CD8-positive, alpha-beta memory T cell (primary cell): ENCODE data around the gene FBXW12. TPM values are rescaled to one million over a fixed set of nuclear protein-coding genes. Genes with fewer than 3 reads are reported as not detected.

Experiments
- CTCF ChIA-PET: fragments of 350-600 bp; sonication (Branson Sonifier 250); formaldehyde crosslinking; loops from one replicate; lab custom pipeline; 2021; ENCODE audit warnings: antibody characterized with exemption; lab: Charles Lee
- POLR2A ChIA-PET: fragments of 350-600 bp; sonication (Branson Sonifier 250); formaldehyde crosslinking; loops from one replicate; lab custom pipeline; 2021; ENCODE audit warnings: antibody characterized with exemption; lab: Charles Lee
- DNase-seq, 5 donors: peaks; one replicate each; pipeline versions ENCODE4 v3.0.0 to v3.0.0-alpha.2; 2020 to 2022; ENCODE audit warnings: mixed read lengths in 1 of 5
- H3K27ac ChIP-seq: one replicate; pipeline ENCODE4 v1.7.0; 2013; ENCODE audit warnings: low read depth, mild to moderate bottlenecking, low read length, moderate library complexity
- H3K27me3 ChIP-seq: 2 replicates; pipeline ENCODE4 v1.7.0; 2013; ENCODE audit warnings: low read length, mild to moderate bottlenecking; ENCODE audit not compliant: insufficient read depth, poor library complexity, severe bottlenecking
- H3K36me3 ChIP-seq: 2 replicates; pipeline ENCODE4 v1.7.0; 2013; ENCODE audit warnings: mild to moderate bottlenecking, low read length, moderate library complexity; ENCODE audit not compliant: insufficient read depth
- H3K4me1 ChIP-seq: 2 replicates; pipeline ENCODE4 v1.7.0; 2013; ENCODE audit warnings: mild to moderate bottlenecking, low read length, moderate library complexity; ENCODE audit not compliant: insufficient read depth
- H3K4me3 ChIP-seq: 2 replicates; pipeline ENCODE4 v1.7.0; 2013; ENCODE audit warnings: mild to moderate bottlenecking, low read length
- H3K9me3 ChIP-seq: 2 replicates; pipeline ENCODE4 v1.7.0; 2013; ENCODE audit warnings: mild to moderate bottlenecking, low read length
- H3K27ac Mint-ChIP-seq, 8 donors: one replicate each; pipeline ENCODE4 v1.8.0; 2020 to 2021; ENCODE audit warnings: mixed read lengths in 8 of 8, mild to moderate bottlenecking in 6 of 8, inconsistent platforms in 3 of 8, moderate library complexity in 3 of 8
- H3K27me3 Mint-ChIP-seq, 2 donors: one replicate each; pipeline ENCODE4 v1.8.0; 2020 to 2021; ENCODE audit warnings: mixed read lengths in 2 of 2, mild to moderate bottlenecking in 1 of 2, moderate library complexity in 1 of 2
- H3K36me3 Mint-ChIP-seq, 3 donors: one replicate each; pipeline ENCODE4 v1.8.0; 2020 to 2021; ENCODE audit warnings: mixed read lengths in 3 of 3, inconsistent platforms in 1 of 3, mild to moderate bottlenecking in 1 of 3
- H3K4me1 Mint-ChIP-seq, 3 donors: one replicate each; pipeline ENCODE4 v1.8.0; 2020 to 2021; ENCODE audit warnings: mixed read lengths in 3 of 3, inconsistent platforms in 1 of 3, mild to moderate bottlenecking in 1 of 3
- H3K4me3 Mint-ChIP-seq, 7 donors: one replicate each; pipeline ENCODE4 v1.8.0; 2020 to 2021; ENCODE audit warnings: mixed read lengths in 7 of 7, mild to moderate bottlenecking in 6 of 7, moderate library complexity in 4 of 7, inconsistent platforms in 2 of 7
- H3K9me3 Mint-ChIP-seq, 5 donors: one replicate each; pipeline ENCODE4 v1.8.0; 2020 to 2022; ENCODE audit warnings: mixed read lengths in 5 of 5, mild to moderate bottlenecking in 3 of 5, moderate library complexity in 2 of 5, inconsistent platforms in 1 of 5
- polyA plus RNA-seq: library from polyadenylated mRNA; unstranded; fragments of 300-500 nt; fragmentation: Illumina TruSeq; gene quantifications from one replicate; pipeline ENCODE4 v1.2.3, GENCODE V29; 2021
- total RNA-seq, 2 experiments: library from RNA; stranded (reverse); gene quantifications; one replicate each; pipeline ENCODE4 v1.2.3, GENCODE V29; 2021

The FBXW12 gene
- total and polyA plus RNA-seq, 3 experiments from 2014 or later, result not detected

GRCh38 chr3:48406443-48407431 lies 34.7 kb downstream of the FBXW12 start:
- H3K27ac ChIP-seq, result no peak overlapping the region
- Mint-ChIP-seq H3K4me1 (no peaks in the 10 kb centered on the region), H3K9me3 (no peaks in the 10 kb centered on the region), H3K36me3 (peaks cover 0 to 1% (median 0%) of the 10 kb centered on the region in 3 donors), H3K27me3 (no peaks in the 10 kb centered on the region), H3K4me3 (no peak overlapping the region), H3K27ac (peak overlapping the region in 1 of 8 donors; percentile 10)
- no peaks in the 10 kb centered on the region for H3K36me3 ChIP-seq
- ChIA-PET POLR2A (no interaction called here), CTCF (interaction anchor here (1.7 to 3.1 kb wide), 2 partner anchors 29 to 143 kb away, joined by 7 to 14 read pairs; no protein-coding TSS in a partner anchor)
- no peak overlapping the region for H3K4me3 ChIP-seq
- H3K27me3 ChIP-seq, result no peaks in the 10 kb centered on the region
- no peaks in the 10 kb centered on the region for H3K9me3 ChIP-seq
- H3K4me1 ChIP-seq, result no peaks in the 10 kb centered on the region
- peak in 1 of 5 donors; percentile 28 for DNase-seq

- H3K9me3 Mint-ChIP-seq, result no peaks in the 10 kb centered on the region
- Histone ChIP-seq H3K9me3 (no peaks in the 10 kb centered on the region), H3K36me3 (no peaks in the 10 kb centered on the region), H3K27ac (no peak overlapping the region), H3K4me1 (no peaks in the 10 kb centered on the region), H3K27me3 (no peaks in the 10 kb centered on the region), H3K4me3 (no peak overlapping the region)
- peak in 2 of 5 donors; percentile 0 to 28 for DNase-seq
- no peak overlapping the region for H3K4me3 Mint-ChIP-seq
- peaks cover 0 to 2% of the 10 kb centered on the region in 2 donors for H3K27me3 Mint-ChIP-seq
- H3K36me3 Mint-ChIP-seq, result peaks cover 0 to 1% (median 0%) of the 10 kb centered on the region in 3 donors
- ChIA-PET CTCF (interaction anchor here (1.7 to 3.1 kb wide), 2 partner anchors 29 to 142 kb away, joined by 7 to 14 read pairs; no protein-coding TSS in a partner anchor), POLR2A (no interaction called here)
- H3K27ac Mint-ChIP-seq, result peak overlapping the region in 1 of 8 donors; percentile 81
- H3K4me1 Mint-ChIP-seq, result no peaks in the 10 kb centered on the region
Observed at GRCh38 chr3:48407542-48408099, 35.6 kb downstream of the FBXW12 start.

GRCh38 chr3:48408823-48409281 lies 36.8 kb downstream of the FBXW12 start:
- Mint-ChIP-seq H3K4me3 (no peak overlapping the region), H3K27me3 (peaks cover 0 to 2% of the 10 kb centered on the region in 2 donors), H3K4me1 (no peaks in the 10 kb centered on the region), H3K27ac (no peak overlapping the region), H3K36me3 (peaks cover 0 to 1% (median 0%) of the 10 kb centered on the region in 3 donors), H3K9me3 (no peaks in the 10 kb centered on the region)
- H3K36me3 ChIP-seq, result no peaks in the 10 kb centered on the region
- no peak overlapping the region for H3K27ac ChIP-seq
- no peaks in the 10 kb centered on the region for H3K9me3 ChIP-seq
- no peak overlapping the region for H3K4me3 ChIP-seq
- DNase-seq, result peak in 2 of 5 donors; percentile 0 to 41
- CTCF ChIA-PET, result interaction anchor here (0.9 to 3.1 kb wide), 2 partner anchors 8 to 27 kb away, joined by 4 to 14 read pairs; no protein-coding TSS in a partner anchor
- H3K4me1 ChIP-seq, result no peaks in the 10 kb centered on the region
- POLR2A ChIA-PET, result interaction anchor here (0.5 to 0.6 kb wide), 2 partner anchors 492 to 1436 kb away, joined by 5 to 8 read pairs; no protein-coding TSS in a partner anchor
- no peaks in the 10 kb centered on the region for H3K27me3 ChIP-seq

GRCh38 chr3:48409291-48410201 lies 37.5 kb downstream of the FBXW12 start:
- Mint-ChIP-seq H3K27ac (peak overlapping the region in 1 of 8 donors; percentile 78), H3K27me3 (peaks cover 0 to 2% of the 10 kb centered on the region in 2 donors), H3K36me3 (peaks cover 0 to 1% (median 0%) of the 10 kb centered on the region in 3 donors), H3K4me1 (no peaks in the 10 kb centered on the region), H3K4me3 (no peak overlapping the region), H3K9me3 (no peaks in the 10 kb centered on the region)
- peak in 2 of 5 donors; percentile 0 to 19 for DNase-seq
- Histone ChIP-seq H3K4me1 (no peaks in the 10 kb centered on the region), H3K27me3 (no peaks in the 10 kb centered on the region), H3K4me3 (no peak overlapping the region), H3K36me3 (no peaks in the 10 kb centered on the region), H3K9me3 (no peaks in the 10 kb centered on the region), H3K27ac (no peak overlapping the region)
- ChIA-PET CTCF (interaction anchor here (0.9 to 2.7 kb wide), 2 partner anchors 9 to 26 kb away, joined by 4 to 11 read pairs; no protein-coding TSS in a partner anchor), POLR2A (interaction anchor here (0.5 kb wide), 1 partner anchor 1436 kb away, joined by 5 read pairs; no protein-coding TSS in a partner anchor)

GRCh38 chr3:48410205-48411040 lies 38.4 kb downstream of the FBXW12 start:
- peaks cover 0 to 1% (median 0%) of the 10 kb centered on the region in 3 donors for H3K36me3 Mint-ChIP-seq
- no peak overlapping the region for H3K4me3 Mint-ChIP-seq

GRCh38 chr3:48411041-48411588 lies 39.1 kb downstream of the FBXW12 start:
- H3K27me3 Mint-ChIP-seq, result peaks cover 0 to 2% of the 10 kb centered on the region in 2 donors
- peak in 1 of 5 donors; percentile 9 for DNase-seq
- H3K36me3 Mint-ChIP-seq, result peaks cover 0 to 1% (median 0%) of the 10 kb centered on the region in 3 donors
- no peak overlapping the region for H3K27ac ChIP-seq
- no peaks in the 10 kb centered on the region for H3K27me3 ChIP-seq
- H3K36me3 ChIP-seq, result no peaks in the 10 kb centered on the region
- peak overlapping the region in 1 of 8 donors; percentile 79 for H3K27ac Mint-ChIP-seq
- no peaks in the 10 kb centered on the region for H3K4me1 ChIP-seq
- ChIA-PET POLR2A (interaction anchor here (0.5 kb wide), 1 partner anchor 66 kb away, joined by 3 read pairs; no protein-coding TSS in a partner anchor), CTCF (interaction anchor here (2.7 to 2.8 kb wide), 2 partner anchors 10 to 25 kb away, joined by 11 to 14 read pairs; no protein-coding TSS in a partner anchor)
- no peaks in the 10 kb centered on the region for H3K9me3 Mint-ChIP-seq
- H3K9me3 ChIP-seq, result no peaks in the 10 kb centered on the region
- no peaks in the 10 kb centered on the region for H3K4me1 Mint-ChIP-seq
- no peak overlapping the region for H3K4me3 ChIP-seq
- no peak overlapping the region for H3K4me3 Mint-ChIP-seq

More at GRCh38 chr3:48410205-48411040, 38.4 kb downstream of the FBXW12 start:
- peak in 1 of 5 donors; percentile 32 for DNase-seq
- ChIA-PET POLR2A (no interaction called here), CTCF (interaction anchor here (2.7 to 2.8 kb wide), 2 partner anchors 10 to 25 kb away, joined by 11 to 14 read pairs; no protein-coding TSS in a partner anchor)
- H3K4me3 ChIP-seq, result no peak overlapping the region
- Mint-ChIP-seq H3K27me3 (peaks cover 0 to 2% of the 10 kb centered on the region in 2 donors), H3K9me3 (no peaks in the 10 kb centered on the region), H3K27ac (peak overlapping the region in 1 of 8 donors; percentile 79), H3K4me1 (no peaks in the 10 kb centered on the region)
- H3K4me1 ChIP-seq, result no peaks in the 10 kb centered on the region
- H3K9me3 ChIP-seq, result no peaks in the 10 kb centered on the region
- H3K27me3 ChIP-seq, result no peaks in the 10 kb centered on the region
- H3K36me3 ChIP-seq, result no peaks in the 10 kb centered on the region
- no peak overlapping the region for H3K27ac ChIP-seq
